Measurements from ENCODE around the gene COG5.

The COG5 gene

DNA sequence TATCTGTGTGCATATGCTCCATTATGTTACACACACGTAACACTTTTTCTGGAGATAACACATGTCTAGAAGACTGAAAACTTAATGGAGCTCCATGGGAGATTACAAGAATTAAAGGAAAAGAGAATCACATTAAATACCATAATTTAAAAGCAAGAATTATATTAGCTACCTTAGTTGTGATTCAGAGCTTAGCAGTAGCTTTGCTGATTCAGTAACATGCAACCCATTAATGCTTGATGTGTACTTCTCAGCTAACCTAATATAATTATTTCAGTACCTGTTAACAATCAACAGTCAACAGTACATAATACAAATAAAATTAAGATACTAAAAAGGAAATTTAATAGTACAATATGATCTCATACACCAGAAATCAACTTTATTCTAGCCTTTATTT is 167.6 kb downstream of the COG5 start:
- peak; percentile 58 for TF ChIP-seq ISL1 (CRISPR knock-in tag; IDR thresholded peaks at IDR 0.05)
- TF ChIP-seq ARNTL (CRISPR knock-in tag; IDR thresholded peaks at IDR 0.05; ENCODE audit: borderline replicate concordance, low read depth): no peak
- TF ChIP-seq TOX (CRISPR knock-in tag; IDR thresholded peaks at IDR 0.05; ENCODE audit: borderline replicate concordance): no peak
- no peak for TF ChIP-seq ZFP3 (CRISPR knock-in tag; IDR thresholded peaks at IDR 0.05)
- peak; percentile 61 for TF ChIP-seq TCF4 (CRISPR knock-in tag; IDR thresholded peaks at IDR 0.05; ENCODE audit: borderline replicate concordance)
- no peak for TF ChIP-seq SNAI2 (CRISPR knock-in tag; IDR thresholded peaks at IDR 0.05)
- no peak for TF ChIP-seq OSR1 (CRISPR knock-in tag; IDR thresholded peaks at IDR 0.05)
- TF ChIP-seq GLIS3 (CRISPR knock-in tag; IDR thresholded peaks at IDR 0.05): no peak
- no peak for ATAC-seq

GRCh38 chr7:107394831-107395230 is 168.9 kb downstream of the COG5 start:
- no peak for ATAC-seq
- TF ChIP-seq ZC3H10 (CRISPR knock-in tag; IDR thresholded peaks at IDR 0.05) (no peak), TOX (CRISPR knock-in tag; IDR thresholded peaks at IDR 0.05; ENCODE audit: borderline replicate concordance) (no peak), ZFP3 (CRISPR knock-in tag; IDR thresholded peaks at IDR 0.05) (no peak), ISL1 (CRISPR knock-in tag; IDR thresholded peaks at IDR 0.05) (no peak), OSR1 (CRISPR knock-in tag; IDR thresholded peaks at IDR 0.05) (no peak), GLIS3 (CRISPR knock-in tag; IDR thresholded peaks at IDR 0.05) (no peak), CSDC2 (CRISPR knock-in tag; IDR thresholded peaks at IDR 0.05) (no peak), ZFP30 (CRISPR knock-in tag; IDR thresholded peaks at IDR 0.05) (no peak), PPARA (CRISPR knock-in tag; IDR thresholded peaks at IDR 0.05; ENCODE audit: borderline replicate concordance) (no peak), POU6F1 (CRISPR knock-in tag; IDR thresholded peaks at IDR 0.05; ENCODE audit: borderline replicate concordance, low read depth) (no peak), ZNF8 (CRISPR knock-in tag; IDR thresholded peaks at IDR 0.05) (no peak), ESRRG (CRISPR knock-in tag; IDR thresholded peaks at IDR 0.05) (no peak), TCF4 (CRISPR knock-in tag; IDR thresholded peaks at IDR 0.05; ENCODE audit: borderline replicate concordance) (no peak), ARNTL (CRISPR knock-in tag; IDR thresholded peaks at IDR 0.05; ENCODE audit: borderline replicate concordance, low read depth) (no peak), ZNF70 (CRISPR knock-in tag; IDR thresholded peaks at IDR 0.05) (no peak), RARB (CRISPR knock-in tag; IDR thresholded peaks at IDR 0.05) (no peak), BACH2 (CRISPR knock-in tag; IDR thresholded peaks at IDR 0.05; ENCODE audit: borderline replicate concordance) (no peak)
- TF ChIP-seq, protein P1, sequence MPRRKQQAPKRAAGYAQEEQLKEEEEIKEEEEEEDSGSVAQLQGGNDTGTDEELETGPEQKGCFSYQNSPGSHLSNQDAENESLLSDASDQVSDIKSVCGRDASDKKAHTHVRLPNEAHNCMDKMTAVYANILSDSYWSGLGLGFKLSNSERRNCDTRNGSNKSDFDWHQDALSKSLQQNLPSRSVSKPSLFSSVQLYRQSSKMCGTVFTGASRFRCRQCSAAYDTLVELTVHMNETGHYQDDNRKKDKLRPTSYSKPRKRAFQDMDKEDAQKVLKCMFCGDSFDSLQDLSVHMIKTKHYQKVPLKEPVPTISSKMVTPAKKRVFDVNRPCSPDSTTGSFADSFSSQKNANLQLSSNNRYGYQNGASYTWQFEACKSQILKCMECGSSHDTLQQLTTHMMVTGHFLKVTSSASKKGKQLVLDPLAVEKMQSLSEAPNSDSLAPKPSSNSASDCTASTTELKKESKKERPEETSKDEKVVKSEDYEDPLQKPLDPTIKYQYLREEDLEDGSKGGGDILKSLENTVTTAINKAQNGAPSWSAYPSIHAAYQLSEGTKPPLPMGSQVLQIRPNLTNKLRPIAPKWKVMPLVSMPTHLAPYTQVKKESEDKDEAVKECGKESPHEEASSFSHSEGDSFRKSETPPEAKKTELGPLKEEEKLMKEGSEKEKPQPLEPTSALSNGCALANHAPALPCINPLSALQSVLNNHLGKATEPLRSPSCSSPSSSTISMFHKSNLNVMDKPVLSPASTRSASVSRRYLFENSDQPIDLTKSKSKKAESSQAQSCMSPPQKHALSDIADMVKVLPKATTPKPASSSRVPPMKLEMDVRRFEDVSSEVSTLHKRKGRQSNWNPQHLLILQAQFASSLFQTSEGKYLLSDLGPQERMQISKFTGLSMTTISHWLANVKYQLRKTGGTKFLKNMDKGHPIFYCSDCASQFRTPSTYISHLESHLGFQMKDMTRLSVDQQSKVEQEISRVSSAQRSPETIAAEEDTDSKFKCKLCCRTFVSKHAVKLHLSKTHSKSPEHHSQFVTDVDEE (CRISPR knock-in tag; IDR thresholded peaks at IDR 0.05): no peak
- TF ChIP-seq, protein P2, sequence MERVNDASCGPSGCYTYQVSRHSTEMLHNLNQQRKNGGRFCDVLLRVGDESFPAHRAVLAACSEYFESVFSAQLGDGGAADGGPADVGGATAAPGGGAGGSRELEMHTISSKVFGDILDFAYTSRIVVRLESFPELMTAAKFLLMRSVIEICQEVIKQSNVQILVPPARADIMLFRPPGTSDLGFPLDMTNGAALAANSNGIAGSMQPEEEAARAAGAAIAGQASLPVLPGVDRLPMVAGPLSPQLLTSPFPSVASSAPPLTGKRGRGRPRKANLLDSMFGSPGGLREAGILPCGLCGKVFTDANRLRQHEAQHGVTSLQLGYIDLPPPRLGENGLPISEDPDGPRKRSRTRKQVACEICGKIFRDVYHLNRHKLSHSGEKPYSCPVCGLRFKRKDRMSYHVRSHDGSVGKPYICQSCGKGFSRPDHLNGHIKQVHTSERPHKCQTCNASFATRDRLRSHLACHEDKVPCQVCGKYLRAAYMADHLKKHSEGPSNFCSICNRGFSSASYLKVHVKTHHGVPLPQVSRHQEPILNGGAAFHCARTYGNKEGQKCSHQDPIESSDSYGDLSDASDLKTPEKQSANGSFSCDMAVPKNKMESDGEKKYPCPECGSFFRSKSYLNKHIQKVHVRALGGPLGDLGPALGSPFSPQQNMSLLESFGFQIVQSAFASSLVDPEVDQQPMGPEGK (CRISPR knock-in tag; IDR thresholded peaks at IDR 0.05; ENCODE audit: borderline replicate concordance): no peak
- TF ChIP-seq, protein P3, sequence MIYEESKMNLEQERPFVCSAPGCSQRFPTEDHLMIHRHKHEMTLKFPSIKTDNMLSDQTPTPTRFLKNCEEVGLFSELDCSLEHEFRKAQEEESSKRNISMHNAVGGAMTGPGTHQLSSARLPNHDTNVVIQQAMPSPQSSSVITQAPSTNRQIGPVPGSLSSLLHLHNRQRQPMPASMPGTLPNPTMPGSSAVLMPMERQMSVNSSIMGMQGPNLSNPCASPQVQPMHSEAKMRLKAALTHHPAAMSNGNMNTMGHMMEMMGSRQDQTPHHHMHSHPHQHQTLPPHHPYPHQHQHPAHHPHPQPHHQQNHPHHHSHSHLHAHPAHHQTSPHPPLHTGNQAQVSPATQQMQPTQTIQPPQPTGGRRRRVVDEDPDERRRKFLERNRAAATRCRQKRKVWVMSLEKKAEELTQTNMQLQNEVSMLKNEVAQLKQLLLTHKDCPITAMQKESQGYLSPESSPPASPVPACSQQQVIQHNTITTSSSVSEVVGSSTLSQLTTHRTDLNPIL (CRISPR knock-in tag; IDR thresholded peaks at IDR 0.05; ENCODE audit: low read depth): no peak

- no peak for TF ChIP-seq BACH2 (CRISPR knock-in tag; IDR thresholded peaks at IDR 0.05; ENCODE audit: borderline replicate concordance)
- no peak for TF ChIP-seq ZFP30 (CRISPR knock-in tag; IDR thresholded peaks at IDR 0.05)
- TF ChIP-seq, protein P3 (CRISPR knock-in tag; IDR thresholded peaks at IDR 0.05; ENCODE audit: low read depth): no peak
- no peak for TF ChIP-seq CSDC2 (CRISPR knock-in tag; IDR thresholded peaks at IDR 0.05)
- no peak for TF ChIP-seq OSR1 (CRISPR knock-in tag; IDR thresholded peaks at IDR 0.05)
- TF ChIP-seq, protein P2 (CRISPR knock-in tag; IDR thresholded peaks at IDR 0.05; ENCODE audit: borderline replicate concordance): no peak
- ATAC-seq: no peak
These were observed 169.4 kb downstream of the COG5 start for GRCh38 chr7:107394276-107394675.
